DMS53 treated with DMSO at 0.1 percent for 48 hours (cell line): ENCODE measurements around the gene DTNB.
"Not testable (repeated sequence)": the region's sequence is repeated elsewhere in the genome, so short reads cannot be mapped to it uniquely, and the experiment has no call there.

Experiments
- DNase-seq: peaks from one replicate; lab custom pipeline; 2025; ENCODE audit not compliant: unreplicated experiment; lab: John Stamatoyannopoulos, UW

Gene DTNB

GRCh38 chr2:25549571-25549970 lies 123.8 kb downstream of the DTNB start:
- not testable (repeated sequence) for DNase-seq

GRCh38 chr2:25548601-25549000 lies 124.8 kb downstream of the DTNB start:
- no peak for DNase-seq

- DNase-seq, result no peak
These were observed 126.5 kb downstream of the DTNB start for GRCh38 chr2:25546852-25547251.

- DNase-seq, result no peak
These were observed 127.5 kb downstream of the DTNB start for GRCh38 chr2:25545899-25546298.

- no peak for DNase-seq
These were observed 128.9 kb downstream of the DTNB start for GRCh38 chr2:25544445-25544844.

- DNase-seq, result no peak
These were observed 129.4 kb downstream of the DTNB start for GRCh38 chr2:25543939-25544338.

- DNase-seq, result no peak
These were observed 132.0 kb downstream of the DTNB start for GRCh38 chr2:25541378-25541777.

- no peak for DNase-seq
These were observed 134.2 kb downstream of the DTNB start for GRCh38 chr2:25539136-25539535.

- DNase-seq, result no peak
These were observed 135.9 kb downstream of the DTNB start for GRCh38 chr2:25537526-25537925.

- DNase-seq, result not testable (repeated sequence)
These were observed 137.7 kb downstream of the DTNB start for GRCh38 chr2:25535411-25536289.

- not testable (repeated sequence) for DNase-seq
These were observed 138.4 kb downstream of the DTNB start for GRCh38 chr2:25534937-25535336.

- no peak for DNase-seq
These were observed 138.9 kb downstream of the DTNB start for GRCh38 chr2:25534455-25534854.

GRCh38 chr2:25533771-25534170 lies 139.6 kb downstream of the DTNB start:
- DNase-seq, result not testable (repeated sequence)

GRCh38 chr2:25532521-25532920 lies 140.9 kb downstream of the DTNB start:
- no peak for DNase-seq

GRCh38 chr2:25529034-25529433 lies 144.3 kb downstream of the DTNB start:
- DNase-seq, result no peak

GRCh38 chr2:25528173-25528572 lies 145.2 kb downstream of the DTNB start:
- DNase-seq, result no peak

- no peak for DNase-seq
These were observed 148.9 kb downstream of the DTNB start for GRCh38 chr2:25524507-25524906.

GRCh38 chr2:25523060-25523459 lies 150.3 kb downstream of the DTNB start:
- DNase-seq, result no peak

GRCh38 chr2:25521665-25522387 lies 151.6 kb downstream of the DTNB start:
- DNase-seq, result peak; percentile 59

GRCh38 chr2:25521126-25521525 lies 152.3 kb downstream of the DTNB start:
- DNase-seq, result no peak

GRCh38 chr2:25517701-25518100 lies 155.7 kb downstream of the DTNB start:
- no peak for DNase-seq

GRCh38 chr2:25514043-25514637 lies 159.2 kb downstream of the DTNB start:
- no peak for DNase-seq
